Measurements from ENCODE around the gene TBX6.
"Not testable (repeated sequence)": the region's sequence is repeated elsewhere in the genome, so short reads cannot be mapped to it uniquely, and the experiment has no call there.

TBX6 gene

GRCh38 chr16:30091474-30092372, at the start of gene TBX6:
Gene TBX6 (minus strand): TSS chr16:30091924. CDS start chr16:30091193, 731 bp downstream.
- peak; percentile 87 to 91 (median 91) for DNase-seq (ENCODE audit: low read depth in 2 of 3, low spot score in 2 of 3)

GRCh38 chr16:30139583-30140481, 48.1 kb upstream of the TBX6 start:
- no peak for DNase-seq (ENCODE audit: low read depth in 2 of 3, low spot score in 2 of 3)

- no peak for DNase-seq (ENCODE audit: low read depth in 2 of 3, low spot score in 2 of 3)
These were observed 46.2 kb upstream of the TBX6 start for GRCh38 chr16:30137897-30138296.

GRCh38 chr16:30136971-30137605, 45.4 kb upstream of the TBX6 start:
- no peak for DNase-seq (ENCODE audit: low read depth in 2 of 3, low spot score in 2 of 3)

- no peak for DNase-seq (ENCODE audit: low read depth in 2 of 3, low spot score in 2 of 3)
These were observed 40.9 kb upstream of the TBX6 start for GRCh38 chr16:30132591-30132990.

GRCh38 chr16:30131869-30132475, 40.2 kb upstream of the TBX6 start:
- DNase-seq (ENCODE audit: low read depth in 2 of 3, low spot score in 2 of 3): no peak

GRCh38 chr16:30127993-30128392, 36.3 kb upstream of the TBX6 start:
- DNase-seq (ENCODE audit: low read depth in 2 of 3, low spot score in 2 of 3): no peak

GRCh38 chr16:30125690-30126089, 34.0 kb upstream of the TBX6 start:
- not testable (repeated sequence) for DNase-seq (ENCODE audit: low read depth in 2 of 3, low spot score in 2 of 3)

GRCh38 chr16:30124985-30125379, 33.3 kb upstream of the TBX6 start:
- no peak for DNase-seq (ENCODE audit: low read depth in 2 of 3, low spot score in 2 of 3)

GRCh38 chr16:30122604-30123160, 31.0 kb upstream of the TBX6 start:
- DNase-seq (ENCODE audit: low read depth in 2 of 3, low spot score in 2 of 3): no peak

GRCh38 chr16:30121741-30122571, 30.2 kb upstream of the TBX6 start:
- DNase-seq (ENCODE audit: low read depth in 2 of 3, low spot score in 2 of 3): no peak

GRCh38 chr16:30120340-30121105, 28.8 kb upstream of the TBX6 start:
- no peak for DNase-seq (ENCODE audit: low read depth in 2 of 3, low spot score in 2 of 3)

- no peak for DNase-seq (ENCODE audit: low read depth in 2 of 3, low spot score in 2 of 3)
These were observed 27.7 kb upstream of the TBX6 start for GRCh38 chr16:30119428-30119827.

- DNase-seq (ENCODE audit: low read depth in 2 of 3, low spot score in 2 of 3): no peak
These were observed 26.0 kb upstream of the TBX6 start for GRCh38 chr16:30117768-30118167.

GRCh38 chr16:30116291-30117207, 24.8 kb upstream of the TBX6 start:
- DNase-seq (ENCODE audit: low read depth in 2 of 3, low spot score in 2 of 3): no peak

- DNase-seq (ENCODE audit: low read depth in 2 of 3, low spot score in 2 of 3): no peak
These were observed 23.5 kb upstream of the TBX6 start for GRCh38 chr16:30115238-30115637.

GRCh38 chr16:30114833-30115232, 23.1 kb upstream of the TBX6 start:
- not testable (repeated sequence) for DNase-seq (ENCODE audit: low read depth in 2 of 3, low spot score in 2 of 3)

GRCh38 chr16:30114411-30114810, 22.7 kb upstream of the TBX6 start:
- no peak for DNase-seq (ENCODE audit: low read depth in 2 of 3, low spot score in 2 of 3)

Measured in activated CD8-positive, alpha-beta memory T cell treated with anti-CD3 and anti-CD28 coated beads for 48 hours (primary cell).